Hepatic stellate cell (primary cell): ENCODE data around the gene WDR83.
"Not testable (repeated sequence)": the region's sequence is repeated elsewhere in the genome, so short reads cannot be mapped to it uniquely, and the experiment has no call there.

Experiments used
- DNase-seq: peaks from one replicate; pipeline ENCODE4 v3.0.0; 2011; ENCODE audit warnings: low spot score

The WDR83 gene

DNA sequence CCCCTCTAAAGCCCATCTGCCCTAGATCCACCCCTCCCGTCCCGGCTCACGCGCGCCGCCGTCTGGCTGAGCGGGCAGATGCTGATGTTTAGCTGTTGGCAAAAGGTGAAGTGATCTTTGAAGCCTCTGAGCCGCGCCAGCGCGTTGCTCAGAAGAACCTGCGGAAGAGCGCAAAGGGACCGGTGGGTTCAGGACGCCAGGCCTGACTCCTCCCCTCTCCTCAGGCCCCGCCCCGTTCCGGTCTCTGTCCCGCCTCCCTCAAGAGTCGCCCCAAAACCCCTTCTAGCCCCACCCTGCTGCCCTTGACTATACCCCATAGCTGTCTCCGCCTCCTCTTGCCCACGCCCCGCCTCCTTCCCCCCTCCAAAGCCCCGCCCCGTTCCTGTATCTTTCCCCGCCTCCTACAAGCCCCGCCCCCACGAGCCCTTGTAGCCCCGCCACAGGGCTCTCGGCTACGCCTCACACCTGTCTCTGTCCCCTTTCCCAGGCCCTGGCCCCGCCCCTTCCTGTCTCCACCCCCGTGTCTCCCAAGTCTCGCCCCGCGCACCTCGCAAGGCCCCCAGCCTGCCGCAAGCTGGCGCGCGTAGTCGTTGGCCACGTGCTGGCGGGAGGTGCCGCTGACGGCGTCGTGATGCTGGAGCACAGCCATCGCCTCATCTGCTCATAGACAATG, 9.6 kb upstream of the WDR83 start:
- DNase-seq = no peak

GRCh38 chr19:12657966-12658365, 8.6 kb upstream of the WDR83 start:
- DNase-seq = no peak

DNA sequence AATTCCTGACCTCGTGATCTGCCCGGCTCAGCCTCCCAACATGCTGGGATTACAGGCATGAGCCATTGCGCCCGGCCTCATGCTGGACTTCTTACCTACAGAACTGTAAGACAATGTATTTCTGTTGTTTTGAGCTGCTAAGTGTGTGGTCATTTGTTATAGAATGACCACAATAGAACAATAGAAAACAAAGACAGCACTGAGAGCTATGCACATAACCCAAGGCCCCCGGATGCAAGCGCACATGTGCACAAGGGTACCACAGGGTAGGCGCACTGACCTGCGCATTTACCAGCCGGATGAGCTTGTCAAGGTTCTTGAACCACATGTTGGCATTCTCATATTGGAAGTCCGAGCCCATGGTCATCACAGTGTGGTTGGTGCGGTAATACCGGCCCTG, 5.6 kb upstream of the WDR83 start:
- no peak for DNase-seq

GRCh38 chr19:12664406-12665280, 2.0 kb upstream of the WDR83 start:
- DNase-seq = no peak

DNA sequence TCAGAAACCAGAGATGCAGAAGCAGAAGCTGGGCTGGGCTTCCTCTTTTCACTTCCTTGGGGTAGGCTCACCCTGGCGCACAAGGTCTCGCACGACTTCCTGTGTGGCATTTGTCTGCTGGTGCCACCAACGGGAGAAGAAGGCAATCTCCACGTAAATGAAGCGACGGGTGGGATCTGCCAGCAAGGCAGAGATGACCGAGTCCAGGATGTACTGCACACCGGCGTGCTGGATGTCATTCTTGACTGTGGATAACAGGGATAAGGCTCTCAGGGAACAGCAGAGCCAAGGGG, 1.4 kb upstream of the WDR83 start:
- no peak for DNase-seq

GRCh38 chr19:12665671-12666264, 839 bp upstream of the WDR83 start:
- no peak for DNase-seq

DNA sequence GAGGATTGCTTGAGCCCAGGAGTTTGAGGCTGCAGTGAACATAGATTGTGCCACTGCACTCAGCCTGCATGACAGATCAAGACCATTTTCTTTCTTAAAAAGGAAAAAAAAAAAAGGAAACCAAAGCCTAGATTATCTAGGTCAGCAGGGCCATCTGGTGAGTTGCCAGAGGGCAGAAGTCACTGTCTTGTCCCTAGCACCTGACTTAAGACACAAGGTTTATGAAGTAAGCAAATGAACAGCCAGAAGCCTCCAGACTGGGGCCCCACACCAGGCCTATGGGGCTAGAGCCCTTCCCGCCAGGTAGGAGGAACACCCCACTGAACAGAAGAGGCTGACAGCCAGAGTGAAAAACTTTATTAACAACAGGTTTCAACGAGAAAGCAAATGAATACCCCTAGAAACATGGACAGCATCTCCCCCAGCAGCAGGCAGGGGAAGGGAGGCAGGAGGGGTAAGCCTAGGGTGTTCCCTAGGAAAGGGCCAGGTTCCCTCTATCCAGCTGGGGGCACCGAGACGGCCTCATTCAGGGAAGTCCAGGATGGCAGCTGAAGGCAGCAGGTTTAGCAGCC, 1.2 kb downstream of the WDR83 start:
- DNase-seq = no peak

DNA sequence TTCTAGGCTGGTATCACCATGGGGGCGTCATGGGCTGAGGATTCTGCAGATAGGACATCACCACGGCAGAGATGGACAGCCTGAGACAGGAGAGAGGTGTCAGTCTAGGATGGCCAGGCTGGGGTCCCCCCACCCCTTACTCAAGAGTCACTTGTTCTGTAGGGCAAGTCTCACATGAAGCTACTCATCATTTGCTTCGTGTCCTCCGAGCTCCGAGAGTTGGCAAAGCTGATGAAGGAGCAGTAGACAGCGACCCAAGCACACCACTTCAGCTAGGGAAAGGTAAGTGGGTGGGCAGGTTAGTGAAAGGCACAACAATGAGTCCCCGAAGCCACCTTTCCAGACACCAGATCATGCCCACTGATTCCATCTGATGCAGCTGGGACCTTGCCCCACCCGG, 1.7 kb downstream of the WDR83 start:
- DNase-seq = no peak

GRCh38 chr19:12668932-12669269, 2.3 kb downstream of the WDR83 start:
- peak; percentile 68 for DNase-seq

- peak; percentile 90 for DNase-seq
Measured at GRCh38 chr19:12669270-12670158, 2.9 kb downstream of the WDR83 start.

DNA sequence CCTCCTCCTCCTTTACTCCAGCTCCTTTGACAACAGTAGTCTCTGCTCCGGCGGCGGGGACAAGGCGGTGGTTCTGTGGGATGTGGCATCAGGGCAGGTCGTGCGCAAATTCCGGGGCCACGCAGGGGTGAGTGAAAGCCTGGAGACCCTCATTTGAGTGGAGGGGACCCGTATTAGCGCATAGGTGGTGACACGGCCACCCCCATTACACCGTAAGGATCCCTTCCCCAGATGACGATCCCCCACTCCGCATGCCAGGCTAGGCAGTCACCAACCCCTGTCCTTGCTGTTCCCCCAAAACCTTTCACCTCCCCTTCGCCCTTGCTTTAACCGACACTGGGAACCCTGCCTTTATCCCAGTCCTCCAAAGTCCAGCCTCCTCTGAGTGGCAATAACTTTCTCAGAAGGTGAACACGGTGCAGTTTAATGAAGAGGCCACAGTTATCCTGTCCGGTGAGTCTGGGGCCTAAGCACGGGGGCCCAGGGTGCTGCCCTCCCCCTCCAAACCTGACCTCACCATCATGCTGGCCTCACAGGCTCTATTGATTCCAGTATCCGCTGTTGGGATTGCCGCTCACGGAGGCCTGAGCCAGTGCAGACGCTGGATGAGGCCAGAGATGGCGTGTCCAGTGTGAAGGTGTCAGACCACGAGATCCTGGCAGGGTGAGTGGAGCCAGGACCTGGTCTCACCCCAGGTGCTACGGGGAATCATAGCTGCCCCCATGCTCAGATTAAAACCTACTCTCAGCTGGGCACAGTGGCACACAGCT, 3.7 kb downstream of the WDR83 start:
- DNase-seq = no peak

- DNase-seq = no peak
Measured at GRCh38 chr19:12672744-12673143, 6.1 kb downstream of the WDR83 start.

- no peak for DNase-seq
Measured at GRCh38 chr19:12675399-12675798, 8.8 kb downstream of the WDR83 start.

DNA sequence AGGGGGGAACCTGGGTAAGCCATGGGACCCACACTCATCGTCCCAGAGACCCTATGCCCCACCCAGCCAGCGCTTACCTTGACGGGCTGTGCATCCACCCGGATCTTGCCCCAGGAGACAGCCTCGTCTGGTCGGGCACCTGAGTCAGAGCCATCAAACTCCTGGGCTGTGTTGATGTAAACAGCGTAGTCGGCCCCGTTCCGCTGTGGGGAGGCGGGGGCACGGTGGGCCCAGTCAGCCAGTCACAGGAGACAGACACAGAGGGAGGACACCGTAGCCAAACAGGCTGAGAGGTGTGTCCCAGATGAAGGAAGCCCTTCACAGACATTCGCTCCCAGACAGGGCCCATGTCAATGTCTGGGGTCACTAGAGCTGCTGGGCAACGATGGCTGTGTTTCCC, 9.3 kb downstream of the WDR83 start:
- DNase-seq = no peak

- peak; percentile 88 for DNase-seq
Measured at GRCh38 chr19:12676384-12676792, 9.8 kb downstream of the WDR83 start.

GRCh38 chr19:12676928-12677327, 10.3 kb downstream of the WDR83 start:
- DNase-seq = no peak

DNA sequence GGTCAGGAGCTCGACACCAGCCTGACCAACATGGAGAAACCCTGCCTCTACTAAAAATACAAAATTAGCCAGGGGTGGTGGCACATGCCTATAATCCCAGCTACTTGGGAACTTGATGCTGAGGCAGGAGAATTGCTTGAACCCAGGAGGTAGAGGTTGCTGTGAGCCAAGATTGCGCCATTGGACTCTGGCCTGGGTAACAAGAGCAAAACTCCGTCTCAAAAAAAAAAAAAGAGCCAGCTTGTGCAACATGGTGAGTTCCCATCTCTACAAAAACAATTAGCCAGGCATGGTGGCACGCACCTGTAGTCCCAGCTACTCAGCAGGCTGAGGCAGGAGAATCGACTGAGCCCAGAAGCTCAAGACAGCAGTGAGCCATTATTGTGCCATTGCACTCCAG, 11.4 kb downstream of the WDR83 start:
- DNase-seq = not testable (repeated sequence)

- no peak for DNase-seq
Measured at GRCh38 chr19:12680034-12680433, 13.4 kb downstream of the WDR83 start.

- DNase-seq = peak; percentile 97
Measured at GRCh38 chr19:12681074-12681987, 14.7 kb downstream of the WDR83 start, which contains the start of gene DHPS. DHPS (minus strand) TSS chr19:12681880; CDS start chr19:12681766, 114 bp downstream.

- no peak for DNase-seq
Measured at GRCh38 chr19:12685831-12686230, 19.2 kb downstream of the WDR83 start.
